GM19238 (cell line): ENCODE data around the gene OR3A3.

Source experiments
- DNase-seq: peaks from one replicate; pipeline ENCODE4 v3.0.0; 2011; ENCODE audit warnings: low spot score; ENCODE audit not compliant: insufficient read length

The OR3A3 gene

GRCh38 chr17:3471599-3471998 lies 60.4 kb downstream of the OR3A3 start, which contains the start of gene SPATA22:
TSS of gene SPATA22 (minus strand) at chr17:3471819. CDS start at chr17:3469325, 2,494 bp downstream.
- no peak for DNase-seq

GRCh38 chr17:3472137-3472536 lies 61.0 kb downstream of the OR3A3 start:
- DNase-seq, result no peak
